Measurements from ENCODE around the gene TRIM41.
A peak's percentile ranks its signal among the peaks of the same experiment; 100 is the strongest.

Gene TRIM41

DNA sequence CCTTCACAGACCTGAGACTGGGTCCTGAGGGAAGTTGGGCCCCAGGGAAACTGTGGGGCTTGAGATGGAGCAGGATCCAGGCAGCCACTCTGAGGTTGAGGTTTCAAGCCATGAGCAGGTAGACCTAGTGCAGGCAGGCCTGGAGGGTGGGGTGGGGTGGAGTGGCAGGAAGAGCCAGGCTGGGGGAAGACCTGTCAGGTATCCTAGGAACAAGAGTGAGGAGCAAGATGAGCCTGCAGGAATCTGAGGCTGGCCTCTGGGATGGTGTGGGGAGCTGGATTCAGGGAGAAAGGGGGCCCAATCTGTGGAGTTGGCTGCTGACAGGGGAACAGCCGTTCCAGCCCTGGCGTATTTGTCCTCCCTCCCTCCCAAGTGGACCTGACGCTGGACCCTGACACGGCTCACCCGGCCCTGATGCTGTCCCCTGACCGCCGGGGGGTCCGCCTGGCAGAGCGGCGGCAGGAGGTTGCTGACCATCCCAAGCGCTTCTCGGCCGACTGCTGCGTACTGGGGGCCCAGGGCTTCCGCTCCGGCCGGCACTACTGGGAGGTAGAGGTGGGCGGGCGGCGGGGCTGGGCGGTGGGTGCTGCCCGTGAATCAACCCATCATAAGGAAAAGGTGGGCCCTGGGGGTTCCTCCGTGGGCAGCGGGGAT, 10.8 kb downstream of the TRIM41 start:
- DNase-seq: no peak

DNA sequence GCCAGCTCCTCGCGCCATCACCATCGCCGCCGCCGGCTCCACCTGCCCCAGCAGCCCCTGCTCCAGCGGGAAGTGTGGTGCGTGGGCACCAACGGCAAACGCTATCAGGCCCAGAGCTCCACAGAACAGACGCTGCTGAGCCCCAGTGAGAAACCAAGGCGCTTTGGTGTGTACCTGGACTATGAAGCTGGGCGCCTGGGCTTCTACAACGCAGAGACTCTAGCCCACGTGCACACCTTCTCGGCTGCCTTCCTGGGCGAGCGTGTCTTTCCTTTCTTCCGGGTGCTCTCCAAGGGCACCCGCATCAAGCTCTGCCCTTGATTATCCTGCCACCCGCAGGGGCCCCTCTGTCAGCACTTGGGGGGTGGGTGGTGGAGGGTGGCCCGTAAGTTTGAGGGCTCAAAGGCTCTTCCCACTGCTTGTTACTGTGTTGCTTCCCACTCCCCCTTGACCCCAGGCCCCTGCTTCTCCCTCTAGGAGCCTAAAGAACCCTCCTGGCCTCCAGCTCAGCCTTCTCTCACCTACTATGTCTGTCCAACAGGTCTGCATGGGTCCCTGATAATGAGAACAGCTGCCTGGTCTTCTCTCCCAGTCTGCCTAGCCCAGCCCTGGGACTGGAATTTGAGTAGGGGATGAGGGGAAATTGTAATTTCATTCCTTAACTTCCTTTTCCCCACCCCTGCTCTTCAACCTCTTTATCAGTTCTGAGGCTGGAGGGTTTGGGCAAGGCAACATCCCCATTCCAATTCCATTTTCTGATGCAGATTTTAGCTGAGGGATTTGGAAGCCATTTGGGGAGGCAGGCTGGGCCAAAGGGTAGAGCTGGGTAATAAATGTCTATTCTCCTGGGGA, 11.6 kb downstream of the TRIM41 start:
- DNase-seq: no peak

DNA sequence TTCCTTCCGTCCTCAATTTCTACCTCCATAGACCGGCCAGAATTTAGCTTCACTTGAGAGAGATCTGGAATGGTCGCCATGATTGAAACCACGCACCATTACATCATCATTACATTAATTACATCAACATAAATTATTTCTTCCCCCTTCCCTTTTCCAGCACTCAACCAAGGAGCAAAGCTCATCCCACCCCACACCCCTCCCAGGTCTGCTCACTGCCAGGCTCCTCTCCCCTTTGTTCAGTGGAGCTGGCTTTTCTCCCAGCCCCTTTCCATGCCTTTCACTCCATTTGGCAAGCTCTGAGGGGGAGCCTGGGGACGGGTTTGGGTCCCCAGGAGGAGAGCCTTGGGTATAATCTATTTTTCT, 12.2 kb downstream of the TRIM41 start:
- no peak for DNase-seq

DNA sequence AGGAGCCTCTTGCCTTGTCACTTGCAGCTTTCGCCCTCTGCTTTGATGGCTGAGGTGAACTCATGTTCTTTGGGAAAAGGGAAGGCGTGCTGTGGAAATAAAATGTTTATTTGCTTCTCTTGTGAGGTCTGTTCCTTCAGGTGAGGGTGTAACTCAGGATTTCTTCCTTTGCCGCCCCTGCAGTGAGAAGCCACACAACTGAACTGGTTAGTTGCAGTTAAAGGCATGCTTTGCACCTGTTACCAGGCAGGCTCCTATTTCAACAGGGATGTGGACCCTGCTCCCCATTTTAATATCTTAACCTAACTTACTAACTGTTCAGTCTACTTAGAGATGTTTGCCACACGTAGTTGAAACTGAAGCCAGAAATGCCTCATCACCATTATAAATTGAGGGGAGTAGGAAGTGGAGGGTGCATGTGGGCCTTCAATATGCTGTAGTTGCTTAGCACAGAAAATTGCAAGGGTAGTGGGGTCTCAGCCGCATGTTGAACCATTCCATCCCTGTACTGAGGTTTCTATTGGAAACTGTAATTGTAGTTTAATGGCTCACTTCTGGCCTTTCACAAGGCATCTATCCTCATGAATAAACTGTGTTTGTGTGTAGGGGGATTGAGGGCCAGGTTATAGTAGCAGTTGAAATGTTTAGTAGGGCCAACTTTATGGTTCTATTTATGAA, 12.7 kb downstream of the TRIM41 start:
- no peak for DNase-seq

- no peak for DNase-seq
Measured at GRCh38 chr5:181236471-181236870, 13.4 kb downstream of the TRIM41 start.

- DNase-seq: no peak
Measured at GRCh38 chr5:181236954-181237641, 14.0 kb downstream of the TRIM41 start.

- DNase-seq: no peak
Measured at GRCh38 chr5:181237729-181238385, 14.8 kb downstream of the TRIM41 start.

DNA sequence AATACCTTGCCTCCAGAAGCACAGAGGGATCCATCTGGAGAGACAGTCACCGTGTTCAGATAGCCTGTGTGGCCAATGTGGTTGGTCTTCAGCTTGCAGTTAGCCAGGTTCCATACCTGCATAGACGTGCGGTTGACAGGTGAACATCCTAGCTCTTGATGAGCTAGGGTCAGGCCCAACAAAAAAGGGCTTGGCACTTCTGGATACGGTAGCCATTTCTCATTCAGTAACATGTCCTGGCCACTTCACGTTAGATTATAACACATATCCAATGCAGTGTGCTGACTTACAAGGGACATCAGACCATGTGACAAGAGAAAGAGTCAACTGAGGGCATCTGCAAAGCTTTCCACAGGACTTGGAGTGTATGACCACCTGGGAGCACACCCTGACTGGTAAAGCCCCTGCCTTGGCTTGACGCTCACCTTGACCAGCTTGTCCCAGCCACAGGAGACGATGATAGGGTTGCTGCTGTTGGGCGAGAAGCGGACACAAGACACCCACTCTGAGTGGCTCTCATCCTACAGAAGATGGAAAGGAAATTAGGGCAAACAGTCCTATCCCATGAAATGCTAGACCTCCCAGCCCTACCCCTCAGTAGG, 16.1 kb downstream of the TRIM41 start:
- no peak for DNase-seq

DNA sequence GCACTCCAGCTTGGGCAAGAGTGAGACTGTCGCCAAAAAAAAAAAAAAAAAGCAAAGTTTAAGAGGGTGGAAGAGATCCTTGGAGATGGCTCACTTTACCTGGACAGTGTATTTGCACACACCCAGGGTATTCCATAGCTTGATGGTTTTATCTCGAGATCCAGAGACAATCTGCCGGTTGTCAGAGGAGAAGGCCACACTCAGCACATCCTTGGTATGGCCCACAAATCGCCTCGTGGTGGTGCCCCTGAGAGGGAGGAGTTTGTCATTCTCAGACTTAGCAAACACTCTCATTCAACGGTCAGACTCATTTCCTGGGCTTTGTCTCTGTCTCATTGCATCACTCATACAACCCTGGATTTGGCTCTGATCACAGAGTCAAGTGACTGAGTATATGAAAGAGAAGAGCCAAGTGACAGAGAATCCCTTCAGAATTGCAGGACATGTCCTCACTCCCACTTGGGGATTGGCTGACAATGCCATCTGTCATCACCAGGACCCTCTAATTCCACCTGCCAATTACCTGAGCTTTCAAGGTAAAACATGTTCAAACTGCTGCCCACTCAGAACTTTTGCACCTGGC, 18.4 kb downstream of the TRIM41 start:
- DNase-seq: peak in 3 of 5 experiments; percentile 28 to 84 (median 40)

DNA sequence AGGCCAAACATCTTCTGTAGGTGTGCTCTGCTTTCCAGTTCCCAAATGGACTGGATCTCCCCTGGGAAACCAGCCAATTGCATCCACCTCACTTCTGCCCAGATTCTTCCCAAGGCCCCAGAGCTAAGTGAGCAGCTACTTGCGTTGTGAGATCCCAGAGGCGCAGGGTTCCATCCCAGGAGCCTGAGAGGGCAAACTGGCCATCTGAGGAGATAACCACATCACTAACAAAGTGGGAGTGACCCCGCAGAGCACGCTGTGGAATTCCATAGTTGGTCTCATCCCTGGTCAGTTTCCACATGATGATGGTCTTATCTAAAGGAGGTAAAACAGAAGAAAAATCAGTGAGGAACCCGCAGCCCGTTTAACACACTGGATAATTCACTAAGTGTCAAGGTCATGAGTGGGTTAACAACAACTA, 19.0 kb downstream of the TRIM41 start:
- DNase-seq: no peak

DNA sequence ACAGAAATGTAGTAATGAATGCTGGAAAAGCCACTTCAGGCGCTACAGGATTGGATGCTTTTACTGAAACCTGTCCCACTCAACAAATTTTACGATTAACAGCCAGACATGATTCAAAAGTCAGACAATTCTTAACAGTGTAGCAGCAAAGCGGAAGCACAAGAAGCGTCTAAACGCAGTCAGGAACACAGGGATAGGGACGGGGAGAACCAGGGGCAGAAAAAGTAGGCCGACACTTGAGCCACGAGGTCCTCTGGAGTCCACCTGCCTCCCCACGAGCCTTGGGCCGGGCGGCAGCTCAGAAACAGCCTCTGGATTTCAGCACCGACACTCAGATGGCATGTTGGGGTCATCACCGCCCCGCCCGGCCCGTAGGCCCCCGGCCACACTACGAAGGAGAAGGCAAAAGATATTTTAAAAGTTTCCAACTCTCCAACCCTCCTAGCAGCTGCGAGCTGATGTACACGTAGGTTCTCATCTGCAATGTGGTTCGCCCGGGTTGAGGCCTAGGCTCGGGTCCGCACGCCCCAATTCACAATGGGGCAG, 20.0 kb downstream of the TRIM41 start:
- DNase-seq: peak in 1 of 5 experiments; percentile 29

- DNase-seq: peak; percentile 75 to 94 (median 84)
Measured at GRCh38 chr5:181243564-181244343, 20.7 kb downstream of the TRIM41 start, which contains the start of gene RACK1. RACK1 (minus strand) TSS chr5:181243906; CDS start chr5:181243800, 106 bp downstream.

DNA sequence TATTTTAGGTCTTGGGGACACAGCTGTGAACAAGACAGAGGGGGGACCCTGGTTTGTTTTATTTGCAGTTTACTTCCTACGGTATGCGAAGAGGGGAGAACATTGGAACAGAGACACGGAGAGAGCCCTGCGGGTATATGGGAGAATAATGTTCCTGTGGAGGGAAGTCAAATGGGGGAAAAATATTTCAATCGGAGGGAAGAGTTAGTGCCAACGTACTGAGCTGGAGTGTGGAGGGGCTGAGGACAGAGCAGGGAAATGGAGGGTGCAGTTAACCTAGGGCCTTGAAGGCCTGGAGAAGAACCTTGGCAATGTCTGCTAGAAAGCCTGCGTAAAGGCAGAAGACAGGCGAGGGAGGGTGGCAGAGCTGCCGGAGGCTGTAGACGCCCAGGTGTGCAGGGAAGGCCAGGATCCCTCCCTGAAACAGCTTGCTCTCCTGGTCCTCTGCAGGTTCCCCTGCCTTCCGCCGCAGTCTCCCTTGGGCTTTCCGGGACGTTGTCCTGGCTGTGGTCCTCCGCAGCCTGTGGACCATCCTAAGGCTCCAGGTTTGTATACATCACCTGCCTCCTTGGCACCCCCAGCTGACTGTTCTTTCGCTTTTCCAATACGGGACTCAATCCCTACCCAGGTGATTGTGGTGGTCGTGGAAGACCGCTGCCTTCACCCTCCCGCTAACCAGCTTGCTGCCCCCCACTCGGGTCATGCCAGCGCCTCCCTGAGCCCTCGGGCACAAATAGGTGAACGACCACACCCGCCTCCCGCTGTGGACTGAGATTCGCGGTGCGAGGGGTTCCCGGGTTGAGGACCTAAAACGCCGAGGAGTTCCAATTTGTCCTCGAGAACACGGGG, 22.6 kb downstream of the TRIM41 start:
- DNase-seq: no peak

- DNase-seq: peak; percentile 50 to 83 (median 61)
Measured at GRCh38 chr5:181246276-181247049, 23.4 kb downstream of the TRIM41 start.

GRCh38 chr5:181248277-181248676, 25.2 kb downstream of the TRIM41 start:
- no peak for DNase-seq

DNA sequence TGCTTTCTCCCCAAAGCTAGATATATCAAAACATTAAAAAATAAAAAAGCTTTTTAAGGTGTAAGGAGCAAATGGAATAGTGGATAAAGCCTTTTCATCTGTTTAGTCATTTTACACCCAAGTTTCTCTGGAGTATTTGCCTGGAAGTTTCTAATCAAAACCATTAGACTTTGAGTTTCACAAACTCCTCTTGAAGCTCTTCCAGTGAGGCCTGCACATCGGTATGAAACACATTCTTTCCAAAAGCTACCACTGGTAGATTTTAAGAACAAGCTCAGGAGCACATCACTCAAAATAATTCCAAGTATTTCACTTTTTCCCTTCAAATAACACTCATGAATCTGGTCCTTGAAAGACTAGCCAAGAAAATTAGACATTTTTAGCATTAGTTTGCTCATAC, 32.2 kb downstream of the TRIM41 start:
- DNase-seq: no peak

- DNase-seq: no peak
Measured at GRCh38 chr5:181255836-181256578, 32.9 kb downstream of the TRIM41 start.

DNA sequence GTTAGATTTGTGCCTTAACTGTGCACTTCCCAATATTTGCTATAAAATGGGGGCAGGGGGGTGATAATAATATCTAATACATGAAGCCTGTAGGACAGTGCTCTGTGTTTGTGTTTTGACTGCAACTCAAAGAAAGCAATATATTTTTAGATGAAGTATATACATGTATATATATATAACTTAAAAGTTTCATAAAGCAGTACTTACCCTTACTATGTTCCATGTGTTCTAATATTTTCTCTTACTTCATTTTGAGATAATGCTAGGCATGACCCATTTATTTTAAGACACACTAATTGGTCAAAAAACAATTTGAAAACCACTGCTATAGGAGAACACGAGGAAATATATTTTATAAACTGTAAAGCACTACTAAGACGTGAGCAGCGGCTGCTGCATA, 35.5 kb downstream of the TRIM41 start:
- DNase-seq: no peak
